Measurements from ENCODE around the gene IRF9.
"Not testable (repeated sequence)": the region's sequence is repeated elsewhere in the genome, so short reads cannot be mapped to it uniquely, and the experiment has no call there.

IRF9 gene

GRCh38 chr14:24197056-24197450, 36.0 kb downstream of the IRF9 start:
- Histone ChIP-seq H3K9me3 (ENCODE audit: control insufficient read depth, insufficient read depth, low read length) (peaks cover 5% of the 10 kb centered on the region), H3K9ac (ENCODE audit: low read depth, low read length) (no peak overlapping the region), H3K36me3 (ENCODE audit: insufficient read depth, low read length) (peaks cover 8% of the 10 kb centered on the region; the same call in 1 of the 2 replicates), H3K4me1 (ENCODE audit: insufficient read depth, low read length) (no peaks in the 10 kb centered on the region)

- H3K36me3 ChIP-seq (ENCODE audit: insufficient read depth, low read length) = peaks cover 7% of the 10 kb centered on the region; the same call in 1 of the 2 replicates
- H3K4me1 ChIP-seq (ENCODE audit: insufficient read depth, low read length) = no peaks in the 10 kb centered on the region
- H3K9me3 ChIP-seq (ENCODE audit: control insufficient read depth, insufficient read depth, low read length) = peaks cover 5% of the 10 kb centered on the region
- no peak overlapping the region for H3K9ac ChIP-seq (ENCODE audit: low read depth, low read length)
Measured at GRCh38 chr14:24198814-24199524, 37.9 kb downstream of the IRF9 start.

GRCh38 chr14:24202538-24202937, 41.5 kb downstream of the IRF9 start:
- H3K4me1 ChIP-seq (ENCODE audit: insufficient read depth, low read length); H3K9me3 ChIP-seq (ENCODE audit: control insufficient read depth, insufficient read depth, low read length); H3K9ac ChIP-seq (ENCODE audit: low read depth, low read length): not testable (repeated sequence)
- peaks cover 17% of the 10 kb centered on the region; the same call in 1 of the 2 replicates for H3K36me3 ChIP-seq (ENCODE audit: insufficient read depth, low read length)

- H3K36me3 ChIP-seq (ENCODE audit: insufficient read depth, low read length) = peaks cover 17% of the 10 kb centered on the region; the same call in 1 of the 2 replicates
- H3K9ac ChIP-seq (ENCODE audit: low read depth, low read length) = 0 out of 2 replicates have a peak overlapping the region, but pooled peaks have one; percentile 3
Measured at GRCh38 chr14:24203249-24203886, 42.3 kb downstream of the IRF9 start.

GRCh38 chr14:24204163-24205146, 43.4 kb downstream of the IRF9 start:
- H3K4me1 ChIP-seq (ENCODE audit: insufficient read depth, low read length) = no peaks in the 10 kb centered on the region
- H3K9ac ChIP-seq (ENCODE audit: low read depth, low read length) = no peak overlapping the region
- peaks cover 5% of the 10 kb centered on the region for H3K9me3 ChIP-seq (ENCODE audit: control insufficient read depth, insufficient read depth, low read length)
- peaks cover 20% of the 10 kb centered on the region; the same call in 1 of the 2 replicates for H3K36me3 ChIP-seq (ENCODE audit: insufficient read depth, low read length)

More at GRCh38 chr14:24203249-24203886, 42.3 kb downstream of the IRF9 start:
- H3K9me3 ChIP-seq (ENCODE audit: control insufficient read depth, insufficient read depth, low read length); H3K4me1 ChIP-seq (ENCODE audit: insufficient read depth, low read length): not testable (repeated sequence)

- H3K9ac ChIP-seq (ENCODE audit: low read depth, low read length) = no peak overlapping the region
- H3K36me3 ChIP-seq (ENCODE audit: insufficient read depth, low read length) = peaks cover 20% of the 10 kb centered on the region; the same call in 1 of the 2 replicates
Measured at GRCh38 chr14:24206260-24207103, 45.4 kb downstream of the IRF9 start.

GRCh38 chr14:24207104-24207551, 46.1 kb downstream of the IRF9 start:
- no peaks in the 10 kb centered on the region for H3K9me3 ChIP-seq (ENCODE audit: control insufficient read depth, insufficient read depth, low read length)
- no peak overlapping the region for H3K9ac ChIP-seq (ENCODE audit: low read depth, low read length)
- no peaks in the 10 kb centered on the region for H3K4me1 ChIP-seq (ENCODE audit: insufficient read depth, low read length)
- H3K36me3 ChIP-seq (ENCODE audit: insufficient read depth, low read length) = peaks cover 18% of the 10 kb centered on the region; the same call in 1 of the 2 replicates

More at GRCh38 chr14:24206260-24207103, 45.4 kb downstream of the IRF9 start:
- peaks cover 3% of the 10 kb centered on the region for H3K9me3 ChIP-seq (ENCODE audit: control insufficient read depth, insufficient read depth, low read length)
- no peaks in the 10 kb centered on the region for H3K4me1 ChIP-seq (ENCODE audit: insufficient read depth, low read length)

GRCh38 chr14:24207625-24208024, 46.6 kb downstream of the IRF9 start:
- peaks cover 18% of the 10 kb centered on the region; the same call in 1 of the 2 replicates for H3K36me3 ChIP-seq (ENCODE audit: insufficient read depth, low read length)
- no peaks in the 10 kb centered on the region for H3K4me1 ChIP-seq (ENCODE audit: insufficient read depth, low read length)
- H3K9ac ChIP-seq (ENCODE audit: low read depth, low read length) = no peak overlapping the region
- H3K9me3 ChIP-seq (ENCODE audit: control insufficient read depth, insufficient read depth, low read length) = no peaks in the 10 kb centered on the region

- no peak overlapping the region for H3K9ac ChIP-seq (ENCODE audit: low read depth, low read length)
- H3K4me1 ChIP-seq (ENCODE audit: insufficient read depth, low read length) = peaks cover 4% of the 10 kb centered on the region; the same call in 1 of the 2 replicates
- no peaks in the 10 kb centered on the region for H3K9me3 ChIP-seq (ENCODE audit: control insufficient read depth, insufficient read depth, low read length)
- H3K36me3 ChIP-seq (ENCODE audit: insufficient read depth, low read length) = peaks cover 11% of the 10 kb centered on the region; the same call in 1 of the 2 replicates
Measured at GRCh38 chr14:24211311-24211710, 50.2 kb downstream of the IRF9 start.

- Histone ChIP-seq H3K9ac (ENCODE audit: low read depth, low read length) (peak within 1 kb of the TSS; percentile 77), H3K9me3 (ENCODE audit: control insufficient read depth, insufficient read depth, low read length) (no peaks in the 10 kb centered on the region), H3K36me3 (ENCODE audit: insufficient read depth, low read length) (peaks cover 7% of the 10 kb centered on the region; the same call in 1 of the 2 replicates), H3K4me1 (ENCODE audit: insufficient read depth, low read length) (peaks cover 4% of the 10 kb centered on the region; the same call in 1 of the 2 replicates)
Measured at GRCh38 chr14:24212924-24213865, 52.1 kb downstream of the IRF9 start, which contains the start of gene CHMP4A. Gene CHMP4A, minus strand, starts transcription at chr14:24213488. Its CDS starts 49 bp downstream, at chr14:24213439.

- peaks cover 7% of the 10 kb centered on the region; the same call in 1 of the 2 replicates for H3K36me3 ChIP-seq (ENCODE audit: insufficient read depth, low read length)
Measured at GRCh38 chr14:24213866-24214662, 53.0 kb downstream of the IRF9 start.

More at GRCh38 chr14:24213866-24214662, 53.0 kb downstream of the IRF9 start:
- H3K9me3 ChIP-seq (ENCODE audit: control insufficient read depth, insufficient read depth, low read length) = no peaks in the 10 kb centered on the region
- H3K4me1 ChIP-seq (ENCODE audit: insufficient read depth, low read length) = peaks cover 4% of the 10 kb centered on the region; the same call in 1 of the 2 replicates
- H3K9ac ChIP-seq (ENCODE audit: low read depth, low read length) = peak overlapping the region; percentile 77
